Activated T-helper 1 cell treated with anti-CD3 and anti-CD28 coated beads, Interleukin-2, amount 50 U/mL, for 16 hours (primary cell): ENCODE results near the gene GPA33.
A peak's percentile ranks its signal among the peaks of the same experiment; 100 is the strongest.

Experiments
- DNase-seq, 2 donors: peaks; one replicate each; pipeline ENCODE4 v3.0.0-alpha.2; 2020; ENCODE audit warnings: low read depth in 1 of 2, low spot score in 1 of 2

GPA33 gene, protein sequence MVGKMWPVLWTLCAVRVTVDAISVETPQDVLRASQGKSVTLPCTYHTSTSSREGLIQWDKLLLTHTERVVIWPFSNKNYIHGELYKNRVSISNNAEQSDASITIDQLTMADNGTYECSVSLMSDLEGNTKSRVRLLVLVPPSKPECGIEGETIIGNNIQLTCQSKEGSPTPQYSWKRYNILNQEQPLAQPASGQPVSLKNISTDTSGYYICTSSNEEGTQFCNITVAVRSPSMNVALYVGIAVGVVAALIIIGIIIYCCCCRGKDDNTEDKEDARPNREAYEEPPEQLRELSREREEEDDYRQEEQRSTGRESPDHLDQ

DNA sequence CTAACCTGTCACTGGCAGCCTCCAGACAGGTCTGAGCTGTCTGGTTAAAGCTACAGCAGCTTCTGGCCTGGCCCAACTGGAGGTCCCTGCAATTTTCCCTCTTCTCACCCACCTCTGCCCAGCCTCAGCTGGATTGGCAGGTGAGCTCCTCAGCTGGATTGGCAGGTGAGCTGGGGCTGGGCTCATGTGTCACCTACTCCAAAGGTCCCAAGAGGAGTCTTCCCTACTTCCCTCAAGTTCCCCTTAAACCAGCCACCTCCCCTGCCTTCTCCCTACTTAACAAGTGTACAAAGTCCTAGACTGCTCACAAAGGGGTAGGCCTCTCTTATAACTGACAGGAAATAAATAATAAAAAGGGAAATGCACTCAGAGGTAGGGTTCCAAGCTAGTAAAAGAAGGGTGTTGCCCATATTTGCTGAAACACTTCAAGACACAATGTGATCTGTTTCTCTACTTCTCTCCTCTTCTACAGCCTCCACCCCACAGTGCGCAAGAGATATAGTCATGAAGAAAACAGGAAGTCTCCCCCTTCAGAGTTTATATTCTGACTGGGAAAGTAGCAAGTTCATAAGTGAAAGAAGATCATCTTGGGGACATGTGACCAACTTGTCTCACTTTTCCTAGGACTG, at the start of gene GPA33:
Gene GPA33 (minus strand): TSS at position 64 of the 629 bp plus-strand sequence. CDS start 90 bp downstream, outside the sequence.
- DNase-seq = no peak

DNA sequence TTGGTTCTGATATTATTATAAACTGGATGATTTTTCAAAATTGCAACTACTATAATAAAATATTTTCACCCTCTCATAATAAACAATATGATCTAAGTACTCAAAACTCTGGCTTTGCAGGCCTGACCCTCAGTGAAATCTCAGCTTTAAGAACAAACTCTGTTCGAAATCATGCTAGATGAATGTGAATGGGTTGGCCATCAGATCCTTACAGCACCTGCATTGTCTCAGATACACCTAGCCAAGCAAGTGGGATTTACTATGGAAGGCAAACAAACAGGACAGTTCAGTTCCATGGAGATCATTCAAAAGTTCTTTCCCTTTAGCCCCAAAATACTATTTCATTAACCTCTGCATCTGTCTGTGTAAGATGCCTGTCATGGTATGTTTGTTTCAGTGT, 48.5 kb upstream of the GPA33 start:
- DNase-seq = no peak

DNA sequence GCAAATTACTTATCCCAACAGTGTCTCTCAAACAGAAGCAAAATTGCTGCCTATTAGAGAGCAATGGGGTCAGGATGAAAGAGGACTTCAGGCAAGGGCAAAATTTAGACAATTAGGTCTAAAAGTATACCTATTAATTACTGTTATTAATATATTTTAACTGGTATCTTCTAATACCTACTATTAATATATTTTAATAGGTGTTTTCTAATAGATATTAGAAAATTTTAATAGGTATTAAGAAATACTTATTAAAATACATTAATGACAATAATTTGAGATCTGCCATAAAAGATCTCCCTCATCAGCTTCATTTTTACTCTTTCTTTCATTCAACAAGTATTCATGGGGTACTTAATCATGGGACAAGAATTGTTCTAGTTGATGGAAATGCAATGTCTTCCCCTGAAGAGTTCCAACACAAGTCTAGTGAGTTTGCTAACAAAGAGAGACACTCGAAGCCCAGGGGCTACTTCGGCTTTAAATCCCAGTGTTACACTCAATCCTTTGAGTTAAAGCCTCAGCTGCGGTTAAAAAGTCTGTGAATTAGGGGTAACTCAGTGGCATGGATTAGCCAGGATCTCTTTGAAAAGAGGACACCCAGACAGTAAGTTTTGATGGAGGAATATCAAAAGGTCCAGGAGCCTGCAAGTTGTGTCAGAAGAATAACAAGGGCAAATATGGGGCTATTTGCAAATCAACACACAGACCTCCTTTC, 47.8 kb upstream of the GPA33 start:
- DNase-seq = no peak

- no peak for DNase-seq
These were observed 47.2 kb upstream of the GPA33 start for GRCh38 chr1:167137332-167137781.

DNA sequence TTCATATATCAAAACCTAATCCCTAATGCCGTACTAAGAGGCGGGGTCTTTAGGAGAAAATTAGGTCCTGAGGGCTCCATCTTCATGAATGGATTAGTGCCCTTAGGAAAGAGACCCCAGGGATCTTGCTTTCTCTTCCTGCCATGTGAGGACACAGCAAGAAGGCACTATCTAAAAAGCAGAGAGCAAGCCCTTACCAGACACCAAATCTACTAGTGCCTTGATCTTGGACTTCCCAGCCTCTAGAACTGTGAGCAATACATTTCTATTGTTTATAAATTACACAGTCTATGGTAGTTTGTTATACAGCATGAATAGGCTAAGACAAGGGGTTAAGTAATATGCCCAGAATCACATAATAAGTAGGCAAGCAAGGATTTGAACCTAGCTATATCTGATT, 46.6 kb upstream of the GPA33 start:
- no peak for DNase-seq

- no peak for DNase-seq
These were observed 46.0 kb upstream of the GPA33 start for GRCh38 chr1:167136191-167136614.

GRCh38 chr1:167135281-167135840, 45.2 kb upstream of the GPA33 start:
- DNase-seq = no peak

DNA sequence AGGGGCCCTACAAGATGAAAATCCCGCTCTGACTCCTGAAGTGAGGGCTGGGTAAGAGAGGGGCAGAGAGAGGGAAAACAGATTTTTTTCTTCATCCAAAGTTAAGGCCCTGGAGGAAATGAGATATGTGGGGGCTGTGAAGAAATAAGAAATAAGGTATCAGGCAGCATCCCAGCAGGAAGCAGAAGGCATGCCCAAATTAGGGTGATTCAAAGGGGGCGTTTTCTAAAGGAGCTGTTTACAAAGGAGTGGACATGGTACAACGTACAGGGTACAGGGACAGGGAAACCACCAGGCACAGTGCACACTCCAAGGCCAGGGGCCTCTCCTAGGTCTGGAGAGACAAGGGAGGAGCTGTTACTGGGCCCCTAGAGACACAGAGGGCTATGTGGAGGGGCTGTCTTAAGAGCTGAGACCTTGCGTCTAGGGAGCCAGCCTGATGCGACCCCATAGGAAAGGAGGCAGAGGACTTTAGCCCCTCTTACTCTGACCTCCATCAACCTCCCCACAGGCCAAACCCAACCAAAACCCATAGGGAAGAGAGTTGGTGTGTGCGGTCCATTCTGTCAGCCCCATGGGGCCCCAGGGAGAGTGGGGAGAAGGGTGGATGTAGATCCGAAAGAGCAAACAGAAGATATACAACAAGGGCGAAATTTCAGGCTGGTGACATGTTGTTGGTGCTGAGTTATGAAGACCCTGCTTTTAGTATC, 42.3 kb upstream of the GPA33 start:
- no peak for DNase-seq

DNA sequence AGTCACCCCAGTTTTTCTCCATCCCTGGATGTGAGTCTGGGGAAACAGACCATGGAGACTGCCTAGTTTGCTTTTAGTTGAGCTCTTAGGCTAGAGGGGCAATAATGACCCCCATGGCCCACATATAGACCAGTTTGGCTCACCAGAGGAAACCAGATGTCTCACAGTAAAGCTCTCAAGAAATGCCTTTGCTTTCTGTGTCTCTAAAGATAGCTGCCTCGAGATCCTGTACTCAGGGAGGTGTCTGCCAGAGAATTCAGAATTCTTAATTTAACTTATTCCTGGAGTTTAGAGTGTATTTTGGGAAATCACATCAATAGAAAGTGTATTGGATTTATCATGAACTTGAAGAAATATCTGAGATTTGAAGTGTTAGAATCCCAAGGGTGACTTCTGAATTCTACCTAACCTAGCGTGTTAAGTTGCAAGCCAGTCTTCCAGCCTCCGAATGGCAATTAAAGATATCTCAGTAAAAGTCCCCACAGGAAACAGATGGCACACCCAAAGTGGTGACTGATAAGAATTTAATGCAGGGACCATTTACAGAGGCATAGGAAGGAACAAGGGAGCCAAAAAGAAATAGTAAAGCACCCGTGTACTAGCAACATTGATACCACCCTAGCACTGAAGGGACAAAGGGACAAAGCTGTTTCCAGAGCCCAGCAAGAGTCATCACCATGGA, 40.8 kb upstream of the GPA33 start:
- no peak for DNase-seq

GRCh38 chr1:167128261-167129227, 38.4 kb upstream of the GPA33 start:
- no peak for DNase-seq

DNA sequence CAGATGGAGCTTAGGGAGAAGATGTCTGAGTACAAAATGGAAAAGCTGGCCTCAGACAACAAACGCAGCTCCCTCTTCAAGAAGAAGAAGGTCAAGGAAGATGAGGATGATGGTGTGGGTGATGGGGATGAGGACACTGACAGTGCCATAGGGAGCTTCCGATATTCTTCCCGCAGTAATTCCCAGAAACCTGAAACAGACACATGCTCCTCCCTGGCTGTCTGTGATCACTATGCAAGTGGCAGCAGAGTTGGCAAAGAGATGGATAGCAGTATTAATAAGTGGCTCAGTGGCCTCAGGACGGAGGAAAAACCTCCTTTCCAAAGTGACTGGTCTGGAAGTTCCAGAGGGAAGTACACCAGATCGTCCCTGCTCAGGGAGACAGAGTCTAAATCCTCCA, 37.5 kb upstream of the GPA33 start:
- DNase-seq = no peak

- DNase-seq = no peak
These were observed 37.1 kb upstream of the GPA33 start for GRCh38 chr1:167127236-167127635.

- DNase-seq = no peak
These were observed 36.6 kb upstream of the GPA33 start for GRCh38 chr1:167126811-167127210.

- DNase-seq = no peak
These were observed 36.1 kb upstream of the GPA33 start for GRCh38 chr1:167126317-167126716.

- DNase-seq = no peak
These were observed 32.4 kb upstream of the GPA33 start for GRCh38 chr1:167122568-167122967.

DNA sequence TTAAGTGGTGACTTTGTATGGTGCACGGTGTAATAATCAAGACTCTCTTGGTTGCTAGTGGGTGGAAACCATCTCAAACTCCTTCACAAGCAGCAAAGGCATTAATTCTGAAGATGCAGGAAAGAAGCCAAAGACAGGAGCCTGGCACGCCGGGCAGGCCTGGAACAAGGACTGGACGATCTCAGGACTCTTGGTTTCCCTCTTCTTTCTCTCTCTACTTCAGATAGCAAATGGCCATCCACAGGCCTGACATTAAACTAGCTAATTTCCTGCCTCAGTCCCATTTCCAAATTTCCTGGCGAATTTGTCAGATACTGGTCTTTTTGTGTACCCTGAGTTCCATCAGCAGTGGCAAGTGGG, 31.9 kb upstream of the GPA33 start:
- DNase-seq = no peak

- peak in 1 of 2 donors; percentile 8 for DNase-seq
These were observed 31.4 kb upstream of the GPA33 start for GRCh38 chr1:167121375-167122120.

DNA sequence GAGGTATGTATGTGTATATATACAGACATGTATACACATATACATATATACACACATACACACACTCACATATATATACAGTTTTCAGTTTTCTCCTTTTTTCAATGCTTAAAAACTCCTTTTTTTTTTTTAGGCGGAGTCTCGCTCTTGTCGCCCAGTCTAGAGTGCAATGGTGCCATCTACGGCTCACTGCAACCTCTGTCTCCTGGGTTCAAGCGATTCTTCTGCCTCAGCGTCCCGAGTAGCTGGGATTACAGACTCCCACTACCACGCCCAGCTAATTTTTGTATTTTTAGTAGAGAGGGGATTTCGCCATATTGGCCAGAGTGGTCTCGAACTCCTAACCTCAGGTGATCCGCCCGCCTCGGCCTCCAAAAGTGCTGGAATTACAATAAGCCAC, 30.7 kb upstream of the GPA33 start:
- no peak for DNase-seq

DNA sequence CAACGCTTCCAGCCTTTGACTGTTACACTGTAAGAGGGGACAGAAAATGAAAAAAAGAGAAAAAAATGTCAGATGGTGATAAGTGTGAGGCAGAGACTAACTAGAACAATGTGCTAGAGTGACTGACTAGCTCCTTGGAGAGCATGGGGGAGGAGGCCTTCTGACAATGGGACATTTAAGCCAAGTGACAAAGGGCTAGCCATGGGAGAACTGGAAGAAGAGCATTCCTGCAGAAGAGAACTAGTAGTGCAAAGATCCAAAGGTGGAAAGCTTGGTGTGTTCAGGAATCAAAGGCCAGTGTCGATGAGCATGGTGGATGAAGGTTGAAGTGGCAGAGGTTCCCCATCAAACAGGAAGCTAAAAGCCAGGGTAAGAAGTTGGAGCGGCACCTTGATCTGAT, 29.5 kb upstream of the GPA33 start:
- no peak for DNase-seq
